GM21367 (cell line): Measurements from ENCODE around the gene ELFN1.

ENCODE experiments used
- ATAC-seq: cut with Tn5 transposase; IDR thresholded peaks from one replicate; pipeline ENCODE4 v1.9.1; 2021; ENCODE audit not compliant: unreplicated experiment

Gene ELFN1

DNA sequence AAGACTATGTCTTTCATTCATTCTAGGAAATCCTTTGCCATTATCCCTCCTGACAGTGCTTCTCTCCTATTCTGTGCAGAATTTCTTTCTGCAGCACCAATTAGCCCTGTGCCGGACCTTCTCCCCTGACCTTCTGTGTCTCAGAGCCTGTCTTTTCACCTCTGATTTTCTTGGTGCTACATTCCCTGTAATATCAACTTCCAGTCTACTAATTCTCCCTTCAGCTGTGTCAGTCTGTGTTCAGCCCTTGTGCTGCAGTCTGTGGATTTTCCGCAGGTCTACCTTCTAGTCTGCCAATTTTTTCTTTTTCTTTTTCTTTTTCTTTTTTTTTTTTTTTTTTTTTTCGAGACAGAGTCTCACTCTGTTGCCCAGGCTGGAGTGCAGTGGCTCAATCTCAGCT lies 115.8 kb downstream of the ELFN1 start:
- ATAC-seq: no peak

DNA sequence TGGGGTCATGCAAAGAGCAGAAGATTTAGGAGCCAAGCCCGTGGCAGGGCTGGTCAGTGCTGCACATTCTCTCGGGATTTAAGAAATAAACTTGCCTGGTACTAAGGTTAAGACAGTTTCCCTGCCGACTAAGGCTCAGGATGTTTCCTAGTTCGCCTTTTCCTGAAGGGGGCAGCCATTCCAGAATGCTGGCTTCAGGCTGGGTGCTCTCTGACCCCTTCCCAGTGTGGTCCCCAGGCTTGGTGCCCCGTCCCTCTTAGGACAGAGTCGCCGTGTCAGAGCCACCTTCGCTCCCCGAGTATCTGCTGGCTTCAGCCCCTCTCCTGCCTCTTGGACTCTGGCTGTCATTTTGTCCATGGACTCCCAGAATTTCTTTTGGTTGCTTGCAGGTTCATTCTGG lies 117.2 kb downstream of the ELFN1 start:
- no peak for ATAC-seq

DNA sequence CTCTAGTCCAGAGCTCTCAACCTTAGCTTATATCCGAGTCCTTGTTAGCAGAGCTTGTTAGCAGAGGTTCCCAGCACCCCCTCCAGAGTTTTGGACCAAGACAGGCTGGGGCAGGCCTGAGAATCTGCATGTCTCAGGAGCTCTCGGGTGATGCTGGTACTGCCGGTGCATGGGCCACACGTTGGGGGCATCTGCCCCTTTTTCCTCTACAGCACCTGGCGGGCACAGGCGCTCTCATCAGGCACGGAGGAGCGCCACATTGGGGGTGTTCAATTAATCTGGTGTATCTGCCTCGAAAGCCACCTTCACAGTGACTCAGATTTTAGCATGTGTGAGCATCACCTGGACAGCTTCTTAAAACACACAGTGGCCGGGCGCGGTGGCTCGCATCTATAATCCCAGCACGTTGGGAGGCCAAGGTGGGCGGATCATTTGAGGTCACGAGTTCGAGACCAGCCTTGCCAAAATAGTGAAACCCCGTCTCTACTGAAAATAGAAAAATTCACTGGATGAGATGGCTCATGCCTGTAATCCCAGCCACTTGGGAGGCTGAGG lies 117.7 kb downstream of the ELFN1 start:
- no peak for ATAC-seq

DNA sequence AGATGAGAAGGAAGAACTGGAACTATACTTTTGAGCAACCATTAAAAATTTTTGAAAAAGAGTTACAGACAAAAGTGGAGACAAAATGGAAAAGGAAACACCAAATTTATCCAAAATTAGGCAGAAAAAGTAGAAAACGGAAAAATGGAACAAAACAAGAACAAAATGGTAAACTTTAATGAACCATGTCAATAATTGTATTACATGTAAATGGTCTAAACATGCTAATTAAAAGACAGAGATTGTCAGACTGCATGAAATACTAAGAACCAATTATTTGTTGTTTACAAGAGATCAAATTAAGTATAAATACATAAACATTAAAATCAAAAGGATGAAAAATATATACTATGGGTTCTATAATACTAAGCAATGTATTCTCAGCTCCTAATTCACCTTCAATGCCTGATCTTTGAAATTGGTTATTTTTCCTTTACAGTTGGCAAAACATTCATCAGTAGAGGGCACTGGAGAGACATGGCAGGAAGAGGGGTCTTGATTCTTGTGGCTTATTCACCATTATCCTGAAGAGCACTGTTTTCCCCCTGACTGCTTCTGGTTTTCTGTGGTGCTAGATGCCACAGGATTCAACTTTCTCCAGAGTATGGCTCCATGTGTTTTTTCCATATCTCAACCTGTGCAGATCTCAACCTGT lies 124.9 kb downstream of the ELFN1 start:
- ATAC-seq: no peak
